ENCODE data around the gene SYT12.

- TF ChIP-seq, protein P1, sequence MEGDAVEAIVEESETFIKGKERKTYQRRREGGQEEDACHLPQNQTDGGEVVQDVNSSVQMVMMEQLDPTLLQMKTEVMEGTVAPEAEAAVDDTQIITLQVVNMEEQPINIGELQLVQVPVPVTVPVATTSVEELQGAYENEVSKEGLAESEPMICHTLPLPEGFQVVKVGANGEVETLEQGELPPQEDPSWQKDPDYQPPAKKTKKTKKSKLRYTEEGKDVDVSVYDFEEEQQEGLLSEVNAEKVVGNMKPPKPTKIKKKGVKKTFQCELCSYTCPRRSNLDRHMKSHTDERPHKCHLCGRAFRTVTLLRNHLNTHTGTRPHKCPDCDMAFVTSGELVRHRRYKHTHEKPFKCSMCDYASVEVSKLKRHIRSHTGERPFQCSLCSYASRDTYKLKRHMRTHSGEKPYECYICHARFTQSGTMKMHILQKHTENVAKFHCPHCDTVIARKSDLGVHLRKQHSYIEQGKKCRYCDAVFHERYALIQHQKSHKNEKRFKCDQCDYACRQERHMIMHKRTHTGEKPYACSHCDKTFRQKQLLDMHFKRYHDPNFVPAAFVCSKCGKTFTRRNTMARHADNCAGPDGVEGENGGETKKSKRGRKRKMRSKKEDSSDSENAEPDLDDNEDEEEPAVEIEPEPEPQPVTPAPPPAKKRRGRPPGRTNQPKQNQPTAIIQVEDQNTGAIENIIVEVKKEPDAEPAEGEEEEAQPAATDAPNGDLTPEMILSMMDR (conservative IDR thresholded peaks at IDR 0.05; ENCODE audit: low read depth, low read length), result no peak
- no peak for TF ChIP-seq EZH2 (IDR thresholded peaks at IDR 0.05; ENCODE audit: borderline replicate concordance, low read depth, low read length, poor library complexity, severe bottlenecking)
These were observed 43.4 kb downstream of the SYT12 start for GRCh38 chr11:67066333-67066709.
